NCI-H2196 (cell line): Measurements from ENCODE around the gene SUMF1.
"Not testable (repeated sequence)": the region's sequence is repeated elsewhere in the genome, so short reads cannot be mapped to it uniquely, and the experiment has no call there.

ENCODE experiments used
- DNase-seq: peaks from one replicate; lab custom pipeline; 2025; ENCODE audit not compliant: unreplicated experiment; lab: John Stamatoyannopoulos, UW

The SUMF1 gene

GRCh38 chr3:4462369-4463040 lies 4.6 kb downstream of the SUMF1 start:
- no peak for DNase-seq

- no peak for DNase-seq
Observed at GRCh38 chr3:4461468-4462090, 5.5 kb downstream of the SUMF1 start.

GRCh38 chr3:4460334-4460733 lies 6.7 kb downstream of the SUMF1 start:
- no peak for DNase-seq

GRCh38 chr3:4458961-4459360 lies 8.1 kb downstream of the SUMF1 start:
- DNase-seq = no peak

GRCh38 chr3:4456780-4457179 lies 10.3 kb downstream of the SUMF1 start:
- not testable (repeated sequence) for DNase-seq

GRCh38 chr3:4454142-4454541 lies 12.9 kb downstream of the SUMF1 start:
- no peak for DNase-seq

GRCh38 chr3:4449043-4449805 lies 17.8 kb downstream of the SUMF1 start:
- no peak for DNase-seq

- no peak for DNase-seq
Observed at GRCh38 chr3:4448187-4448586, 18.9 kb downstream of the SUMF1 start.

- no peak for DNase-seq
Observed at GRCh38 chr3:4447295-4447999, 19.6 kb downstream of the SUMF1 start.

- no peak for DNase-seq
Observed at GRCh38 chr3:4440951-4441350, 26.1 kb downstream of the SUMF1 start.

- DNase-seq = no peak
Observed at GRCh38 chr3:4438296-4438695, 28.8 kb downstream of the SUMF1 start.

GRCh38 chr3:4432259-4432658 lies 34.8 kb downstream of the SUMF1 start:
- DNase-seq = no peak

GRCh38 chr3:4429648-4430350 lies 37.3 kb downstream of the SUMF1 start:
- DNase-seq = no peak

- peak; percentile 13 for DNase-seq
Observed at GRCh38 chr3:4426782-4427344, 40.2 kb downstream of the SUMF1 start.

- no peak for DNase-seq
Observed at GRCh38 chr3:4426261-4426781, 40.7 kb downstream of the SUMF1 start.

- no peak for DNase-seq
Observed at GRCh38 chr3:4425707-4426106, 41.4 kb downstream of the SUMF1 start.

GRCh38 chr3:4425055-4425454 lies 42.0 kb downstream of the SUMF1 start:
- DNase-seq = no peak

- DNase-seq = no peak
Observed at GRCh38 chr3:4421121-4421520, 45.9 kb downstream of the SUMF1 start.

- no peak for DNase-seq
Observed at GRCh38 chr3:4419920-4420319, 47.1 kb downstream of the SUMF1 start.

GRCh38 chr3:4419386-4419785 lies 47.7 kb downstream of the SUMF1 start:
- no peak for DNase-seq
